GM12891 (cell line): Measurements from ENCODE around the gene LDLRAD3.

Experiments
- DNase-seq: peaks from one replicate; pipeline ENCODE4 v3.0.0; 2011; ENCODE audit warnings: low spot score; ENCODE audit not compliant: insufficient read length
- FAIRE-seq: peaks from 2 replicates; lab custom pipeline; 2011; peaks lifted over from hg19 to GRCh38; lab: Jason Lieb, UNC
- PAX5 ChIP-seq: IDR thresholded peaks from 2 replicates; pipeline ENCODE4 v1.6.1; 2011; ENCODE audit warnings: low read length, moderate library complexity, mild to moderate bottlenecking; ENCODE audit not compliant: insufficient read depth, severe bottlenecking
- POLR2A ChIP-seq: IDR thresholded peaks from 2 replicates; pipeline ENCODE4 v1.6.1; 2011; ENCODE audit warnings: low read depth, low read length, control low read depth
- POLR2AphosphoS5 ChIP-seq: IDR thresholded peaks from 2 replicates; pipeline ENCODE4 v1.6.1; 2011; ENCODE audit warnings: low read depth, low read length, control low read depth
- POU2F2 ChIP-seq: IDR thresholded peaks from 2 replicates; pipeline ENCODE4 v1.6.1; 2011; ENCODE audit warnings: low read depth, mild to moderate bottlenecking, control low read depth, low read length, moderate library complexity
- SPI1 ChIP-seq: IDR thresholded peaks from 2 replicates; pipeline ENCODE4 v1.6.1; 2011; ENCODE audit warnings: low read depth, low read length, control low read depth
- TAF1 ChIP-seq: IDR thresholded peaks from 2 replicates; pipeline ENCODE4 v1.6.1; 2011; ENCODE audit warnings: low read depth, low read length, control low read depth

LDLRAD3 gene

GRCh38 chr11:35927104-35927503 lies 16.8 kb upstream of the LDLRAD3 start:
- FAIRE-seq, result peak; percentile 33
- DNase-seq, result no peak
- TF ChIP-seq POU2F2 (no peak), PAX5 (no peak), SPI1 (no peak)

DNA sequence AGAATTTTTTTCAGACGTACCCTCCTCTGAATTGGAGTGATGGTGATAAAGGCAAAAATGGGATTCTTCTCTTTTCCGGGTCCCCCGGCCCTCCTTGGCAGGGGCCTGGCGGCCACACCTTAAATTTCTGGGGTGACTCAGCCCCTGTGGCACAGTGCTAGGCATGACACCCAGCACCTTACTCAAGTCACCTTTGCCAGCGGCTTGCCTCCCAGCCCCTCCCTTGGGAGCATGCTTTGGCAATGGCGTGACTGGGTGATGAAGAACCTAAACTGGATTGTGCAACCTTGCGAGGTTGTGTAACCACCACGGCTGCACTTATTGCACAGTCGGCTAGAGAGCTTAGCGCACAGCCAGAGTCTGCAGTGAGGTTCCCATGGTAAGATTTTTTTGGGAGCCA lies 16.2 kb upstream of the LDLRAD3 start:
- TF ChIP-seq TAF1 (no peak), SPI1 (no peak)
- DNase-seq, result no peak
- FAIRE-seq, result no peak

DNA sequence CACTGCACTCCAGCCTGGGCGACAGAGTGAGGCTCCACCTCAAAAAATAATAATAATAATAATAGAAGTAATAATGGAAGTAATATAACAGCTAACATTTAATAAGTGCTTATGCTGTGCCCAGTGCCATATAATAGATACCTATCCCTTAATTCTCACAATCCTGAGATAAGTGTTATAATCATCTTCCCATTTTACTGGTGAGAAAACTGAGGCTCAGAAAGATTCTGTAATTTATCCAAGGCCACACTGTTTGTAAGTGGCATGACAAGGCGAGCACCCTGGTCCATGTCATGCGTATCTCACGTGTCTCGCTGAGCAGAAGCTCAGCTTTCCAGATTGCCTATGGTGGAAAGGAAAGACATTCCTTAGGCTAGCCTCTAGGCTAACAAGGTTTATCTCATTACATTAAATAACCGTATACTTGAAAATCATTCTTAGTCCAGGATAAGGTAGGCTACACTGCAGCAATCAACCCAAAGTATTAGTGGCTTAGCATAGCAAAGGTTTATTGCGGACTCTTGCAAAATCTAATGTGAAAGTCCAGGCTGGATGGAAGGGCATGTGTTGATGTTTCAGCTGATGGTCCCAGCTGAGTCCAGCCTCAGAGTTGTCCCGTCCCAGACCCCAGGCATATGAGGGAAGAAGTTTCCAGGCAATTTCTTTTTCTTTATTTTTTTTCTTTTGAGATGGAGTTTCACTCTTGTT lies 15.0 kb upstream of the LDLRAD3 start:
- no peak for FAIRE-seq
- DNase-seq, result no peak
- TF ChIP-seq POLR2AphosphoS5 (no peak), SPI1 (no peak), PAX5 (no peak), POLR2A (no peak), TAF1 (no peak), POU2F2 (no peak)

GRCh38 chr11:35930466-35930865 lies 13.4 kb upstream of the LDLRAD3 start:
- DNase-seq, result no peak
- TF ChIP-seq POLR2A, result no peak
- no peak for TF ChIP-seq POLR2AphosphoS5
- TF ChIP-seq POU2F2, result no peak
- TF ChIP-seq TAF1, result no peak
- TF ChIP-seq PAX5, result no peak
- TF ChIP-seq SPI1, result no peak
- FAIRE-seq, result no peak

DNA sequence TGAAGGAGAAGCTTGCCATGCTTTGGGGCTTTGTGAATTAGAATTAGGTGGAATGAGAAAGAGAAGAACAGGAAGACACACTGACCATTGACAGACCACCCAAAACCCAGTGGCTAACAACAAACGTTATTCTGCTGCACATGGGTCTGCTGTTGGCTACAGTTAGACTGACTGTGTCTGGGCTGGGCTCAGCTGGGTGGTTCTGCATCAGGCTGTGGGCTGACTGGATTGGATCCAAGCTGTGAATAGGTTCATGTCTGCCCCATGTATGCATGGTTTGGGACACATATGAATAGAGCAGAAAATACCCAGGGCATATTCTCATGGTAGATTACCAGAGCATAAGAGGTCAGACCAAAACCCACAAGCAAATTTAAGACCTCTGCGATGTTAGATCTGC lies 11.7 kb upstream of the LDLRAD3 start:
- FAIRE-seq, result no peak
- TF ChIP-seq SPI1 (no peak), PAX5 (no peak), POU2F2 (no peak), TAF1 (no peak), POLR2AphosphoS5 (no peak), POLR2A (no peak)
- no peak for DNase-seq

DNA sequence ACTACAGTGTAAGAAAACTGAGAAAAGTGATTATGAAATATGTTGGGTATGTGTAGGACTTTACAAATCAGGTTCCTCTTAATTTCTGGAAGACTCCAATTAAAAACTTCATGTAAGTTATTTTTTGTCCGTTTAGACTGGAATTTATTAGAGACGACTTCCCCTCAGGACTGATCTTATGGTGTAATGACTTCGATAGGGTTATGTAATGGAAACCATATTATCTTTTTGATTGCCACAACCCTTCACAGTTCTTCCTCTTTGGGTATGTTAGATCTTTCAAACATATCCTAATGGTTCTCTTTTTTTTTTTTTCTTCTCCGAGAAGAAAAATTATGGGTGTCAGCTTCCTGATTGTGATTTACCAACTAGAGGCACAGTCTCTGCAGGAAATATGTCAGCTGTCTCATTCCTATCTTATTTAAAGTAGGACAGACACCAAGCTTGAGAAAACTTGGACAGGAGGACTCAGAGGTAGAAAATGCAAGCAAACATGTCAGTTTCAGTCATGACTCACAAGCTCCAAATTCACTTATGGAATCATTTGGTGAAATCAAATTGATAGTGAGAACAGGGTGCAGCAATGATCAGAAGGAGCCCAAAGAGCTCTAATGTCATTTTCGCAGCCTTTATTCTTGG lies 11.1 kb upstream of the LDLRAD3 start:
- FAIRE-seq (no peak), DNase-seq (no peak)
- TF ChIP-seq POLR2A (no peak), SPI1 (no peak), POU2F2 (no peak), POLR2AphosphoS5 (no peak), PAX5 (no peak), TAF1 (no peak)

DNA sequence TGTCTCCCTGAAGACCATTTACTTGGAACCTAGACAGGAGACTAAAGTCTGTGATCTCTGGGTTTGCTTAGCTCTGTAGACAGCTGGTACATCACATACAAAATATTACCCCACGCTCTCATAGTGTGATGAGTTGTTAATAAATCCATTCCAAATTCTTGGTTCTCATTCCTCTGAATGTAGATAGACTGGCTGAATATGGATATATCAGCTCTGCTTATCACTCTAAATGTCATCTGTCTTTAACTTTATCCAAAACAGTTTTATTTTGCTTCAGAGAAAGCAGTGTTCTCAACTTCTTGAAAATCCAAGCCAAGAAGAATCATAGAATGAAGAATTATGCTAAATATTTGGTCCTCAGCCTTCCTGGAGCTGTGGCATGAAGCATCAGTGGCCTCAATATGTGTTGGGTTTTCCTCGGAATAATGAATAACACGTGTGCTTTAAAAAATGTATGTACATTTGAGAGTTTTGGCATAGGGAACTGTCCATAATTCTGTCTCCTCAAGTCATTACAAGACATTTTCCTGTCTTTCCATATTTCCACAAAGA lies 10.5 kb upstream of the LDLRAD3 start:
- TF ChIP-seq POLR2AphosphoS5, result no peak
- no peak for TF ChIP-seq POLR2A
- DNase-seq, result no peak
- no peak for FAIRE-seq

DNA sequence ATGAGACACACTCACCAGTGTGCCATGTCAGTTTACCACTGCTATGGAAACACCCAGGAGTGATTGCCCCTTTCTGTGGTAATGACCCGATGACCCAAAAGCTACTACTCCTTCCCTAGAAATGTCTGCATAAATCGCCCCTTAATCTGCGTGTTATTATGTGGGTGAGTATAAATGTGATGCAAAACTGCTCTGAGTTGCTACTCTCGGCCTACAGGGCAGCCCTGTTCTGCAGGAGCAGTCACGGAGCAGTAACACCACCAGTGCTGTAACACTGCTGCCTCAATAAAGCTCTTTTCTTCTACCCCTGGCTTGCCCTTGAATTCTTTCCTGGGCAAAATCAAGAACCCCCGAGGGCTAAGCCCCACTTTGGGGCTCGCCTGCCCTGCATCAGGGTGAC lies 9.6 kb upstream of the LDLRAD3 start:
- FAIRE-seq (no peak), DNase-seq (no peak)
- TF ChIP-seq SPI1 (no peak), TAF1 (no peak), POLR2A (no peak), POLR2AphosphoS5 (no peak), PAX5 (no peak), POU2F2 (no peak)

GRCh38 chr11:35934981-35935380 lies 8.9 kb upstream of the LDLRAD3 start:
- TF ChIP-seq POLR2A, result no peak
- TF ChIP-seq PAX5, result no peak
- TF ChIP-seq POU2F2, result no peak
- no peak for TF ChIP-seq TAF1
- TF ChIP-seq SPI1, result no peak
- no peak for TF ChIP-seq POLR2AphosphoS5
- no peak for FAIRE-seq
- DNase-seq, result no peak

DNA sequence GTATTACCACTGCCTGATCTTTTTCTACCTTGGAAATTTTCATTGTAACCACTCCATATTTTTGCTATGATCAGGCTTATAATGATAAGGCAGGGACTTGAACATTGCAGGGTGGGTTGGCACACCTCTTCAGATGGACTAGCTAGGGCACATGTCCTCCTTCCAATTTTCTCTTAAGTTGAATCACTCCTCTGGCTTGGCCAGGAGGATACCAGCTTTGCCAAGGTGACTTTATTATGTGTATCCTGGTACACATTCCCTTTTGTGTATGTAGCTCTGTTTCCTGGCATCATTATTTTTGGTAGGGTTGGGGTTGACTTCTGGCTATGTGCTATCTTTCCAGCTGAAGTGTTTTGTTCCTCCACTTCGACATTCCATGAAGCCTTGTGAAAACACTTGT lies 8.5 kb upstream of the LDLRAD3 start:
- DNase-seq (no peak), FAIRE-seq (no peak)
- TF ChIP-seq SPI1 (no peak), PAX5 (no peak), POLR2AphosphoS5 (no peak), TAF1 (no peak), POLR2A (no peak), POU2F2 (no peak)
